Ovary (tissue), 3 donors: Measurements from ENCODE around the gene ENO1.

Experiments
- EP300 ChIP-seq: sonication (generic); formaldehyde crosslinking; IDR thresholded peaks from one replicate; pipeline ENCODE4 v1.6.1; 2017; ENCODE audit warnings: antibody characterized with exemption
- POLR2A ChIP-seq: fragments of 450-650 bp; IDR thresholded peaks from one replicate; pipeline ENCODE4 v1.6.1; 2017; ENCODE audit warnings: antibody characterized with exemption, mild to moderate bottlenecking, moderate library complexity
- TF ChIP-seq, protein P1 (sequence below), 3 donors: fragments of 450-650 bp in 2 of 3; fragments of 200-600 bp in 1 of 3; IDR thresholded peaks; one replicate each; pipeline versions ENCODE4 v1.5.1 to v1.8.0; 2016 to 2022; ENCODE audit warnings: antibody characterized with exemption in 3 of 3, mild to moderate bottlenecking in 1 of 3
- donor health status: DM: no; HTN: no; CAD: no.

DNA sequence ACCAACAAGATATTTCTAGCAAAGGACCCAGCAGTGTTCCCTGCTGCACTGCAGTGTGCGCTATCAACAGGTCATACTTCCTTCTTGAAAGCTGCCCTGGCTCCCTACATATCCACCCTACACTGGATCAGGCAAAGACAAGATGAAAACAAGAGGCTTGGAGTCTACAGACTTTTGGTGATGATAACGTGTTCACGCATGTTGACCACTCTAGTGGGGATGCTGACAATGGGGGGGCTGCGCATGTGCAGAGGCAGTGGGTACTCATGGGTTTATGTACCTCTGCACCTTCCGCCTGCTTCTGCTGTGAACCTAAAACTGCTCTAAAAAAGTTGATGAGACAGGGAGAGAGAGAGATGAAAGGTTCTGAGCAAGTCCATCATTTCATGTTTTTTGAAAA, 5.5 kb downstream of the ENO1 start:
- TF ChIP-seq, protein P1, sequence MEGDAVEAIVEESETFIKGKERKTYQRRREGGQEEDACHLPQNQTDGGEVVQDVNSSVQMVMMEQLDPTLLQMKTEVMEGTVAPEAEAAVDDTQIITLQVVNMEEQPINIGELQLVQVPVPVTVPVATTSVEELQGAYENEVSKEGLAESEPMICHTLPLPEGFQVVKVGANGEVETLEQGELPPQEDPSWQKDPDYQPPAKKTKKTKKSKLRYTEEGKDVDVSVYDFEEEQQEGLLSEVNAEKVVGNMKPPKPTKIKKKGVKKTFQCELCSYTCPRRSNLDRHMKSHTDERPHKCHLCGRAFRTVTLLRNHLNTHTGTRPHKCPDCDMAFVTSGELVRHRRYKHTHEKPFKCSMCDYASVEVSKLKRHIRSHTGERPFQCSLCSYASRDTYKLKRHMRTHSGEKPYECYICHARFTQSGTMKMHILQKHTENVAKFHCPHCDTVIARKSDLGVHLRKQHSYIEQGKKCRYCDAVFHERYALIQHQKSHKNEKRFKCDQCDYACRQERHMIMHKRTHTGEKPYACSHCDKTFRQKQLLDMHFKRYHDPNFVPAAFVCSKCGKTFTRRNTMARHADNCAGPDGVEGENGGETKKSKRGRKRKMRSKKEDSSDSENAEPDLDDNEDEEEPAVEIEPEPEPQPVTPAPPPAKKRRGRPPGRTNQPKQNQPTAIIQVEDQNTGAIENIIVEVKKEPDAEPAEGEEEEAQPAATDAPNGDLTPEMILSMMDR (IDR thresholded peaks at IDR 0.05), result no peak
- TF ChIP-seq POLR2A (no peak), EP300 (no peak)
